Panc1 (cell line): ENCODE measurements around the gene ARSG. TPM values are rescaled to one million over a fixed set of nuclear protein-coding genes. Genes with fewer than 3 reads are reported as not detected.

Experiments
- ATAC-seq: fragments of 200-7000 bp; cut with Tn5 transposase; 2 replicates; pipeline ENCODE4 v1.9.1; 2020; ENCODE audit warnings: mild to moderate bottlenecking, moderate library complexity
- BruUV-seq: library from RNA; stranded (reverse); fragments of 400-500 nt; replicated peaks from 2 replicates; lab custom pipeline; 2021; lab: Mats Ljungman, UMichigan
- CTCF ChIA-PET: fragments of 300-600 bp; sonication (Branson Sonifier 250); formaldehyde crosslinking; loops from one replicate; lab custom pipeline; 2022; ENCODE audit warnings: antibody characterized with exemption; lab: Charles Lee
- POLR2A ChIA-PET: fragments of 300-600 bp; sonication (Branson Sonifier 250); formaldehyde crosslinking; loops from one replicate; lab custom pipeline; 2022; ENCODE audit warnings: antibody characterized with exemption; lab: Charles Lee
- DNase-seq: peaks from one replicate; pipeline ENCODE4 v3.0.0-alpha.2; 2010; ENCODE audit warnings: low read depth, low spot score
- H3K27ac ChIP-seq: 2 replicates; pipeline ENCODE4 v1.5.1; 2011; ENCODE audit warnings: mild to moderate bottlenecking, low read length, inconsistent platforms
- H3K27me3 ChIP-seq: fragments of 200-500 bp; sonication (Bioruptor generic); 2 replicates; pipeline ENCODE4 v1.6.0; 2014; ENCODE audit warnings: low read length, inconsistent platforms; ENCODE audit not compliant: control insufficient read depth, insufficient read depth
- H3K36me3 ChIP-seq: fragments of 200-500 bp; sonication (Bioruptor generic); 2 replicates; pipeline ENCODE4 v1.5.1; 2014; ENCODE audit warnings: inconsistent platforms, mild to moderate bottlenecking, low read length, moderate library complexity; ENCODE audit not compliant: control insufficient read depth, insufficient read depth
- H3K4me1 ChIP-seq: 2 replicates; pipeline ENCODE4 v1.5.1; 2011; ENCODE audit warnings: inconsistent platforms, mild to moderate bottlenecking, low read length, moderate library complexity; ENCODE audit not compliant: control insufficient read depth, insufficient read depth
- H3K4me3 ChIP-seq, 2 experiments: 2 replicates each; pipeline ENCODE4 v1.5.1; 2011 to 2012; ENCODE audit warnings: low read depth in 2 of 2, low read length in 2 of 2, mild to moderate bottlenecking in 2 of 2, inconsistent platforms in 1 of 2, moderate library complexity in 1 of 2
- H3K9me3 ChIP-seq: fragments of 200-500 bp; sonication (Bioruptor generic); 2 replicates; pipeline ENCODE4 v1.5.1; 2014; ENCODE audit warnings: low read depth, mild to moderate bottlenecking, inconsistent platforms, low read length, moderate library complexity; ENCODE audit not compliant: control insufficient read depth, insufficient read depth
- POLR2AphosphoS5 ChIP-seq: IDR thresholded peaks from 2 replicates; pipeline ENCODE4 v1.6.1; 2012; ENCODE audit warnings: mild to moderate bottlenecking, low read depth, low read length, moderate library complexity
- SIN3A ChIP-seq: IDR thresholded peaks from 2 replicates; pipeline ENCODE4 v1.6.1; 2012; ENCODE audit warnings: low read depth, mild to moderate bottlenecking, low read length, moderate library complexity, borderline replicate concordance; ENCODE audit not compliant: insufficient read depth
- TCF7L2 ChIP-seq: IDR thresholded peaks from 2 replicates; pipeline ENCODE4 v1.6.1; 2011; ENCODE audit warnings: mild to moderate bottlenecking, low read depth, low read length, inconsistent platforms
- in situ Hi-C: cut with HindIII; loops from 2 replicates; pipeline ENCODE4 v1.10.0; 2016; ENCODE audit warnings: low sequenced_read_pairs, low pct_unique_long_range_greater_than_20kb
- intact Hi-C: fragments of 100-400 bp; cut with micrococcal nuclease; formaldehyde crosslinking; loops from one replicate; pipeline ENCODE4 v1.10.0; 2022; ENCODE audit not compliant: unreplicated experiment
- total RNA-seq: library from RNA; stranded (reverse); gene quantifications from one replicate; pipeline ENCODE4 v1.2.1, GENCODE V29; 2021; ENCODE audit not compliant: unreplicated experiment
- TF ChIP-seq, protein P1 (sequence below), 2 experiments: IDR thresholded peaks; 2 replicates each; pipeline ENCODE4 v1.6.1; 2011 to 2012; ENCODE audit warnings: low read depth in 2 of 2, control low read depth in 1 of 2, low read length in 1 of 2, mild to moderate bottlenecking in 1 of 2, moderate library complexity in 1 of 2; ENCODE audit not compliant: insufficient read depth in 1 of 2
- TF ChIP-seq, protein P2 (sequence below): fragments of 450-650 bp; IDR thresholded peaks from 2 replicates; pipeline ENCODE4 v1.5.1; 2017; ENCODE audit warnings: mild to moderate bottlenecking

Gene ARSG
- total RNA-seq, 1 experiment from 2014 or later = 2.3 TPM

- ChIA-PET CTCF (no interaction called here), POLR2A (interaction anchor here (0.7 kb wide), 1 partner anchor 52 kb away, joined by 8 read pairs; no protein-coding TSS in a partner anchor)
- H3K4me3 ChIP-seq = no peak overlapping the region
- no TSS peak for BruUV-seq
- H3K27me3 ChIP-seq = no peaks in the 10 kb centered on the region
- H3K36me3 ChIP-seq = no peaks in the 10 kb centered on the region
- intact Hi-C loops (no loop called here), in situ Hi-C loops (no loop called here)
- TF ChIP-seq POLR2AphosphoS5 = no peak
- TF ChIP-seq, protein P1, sequence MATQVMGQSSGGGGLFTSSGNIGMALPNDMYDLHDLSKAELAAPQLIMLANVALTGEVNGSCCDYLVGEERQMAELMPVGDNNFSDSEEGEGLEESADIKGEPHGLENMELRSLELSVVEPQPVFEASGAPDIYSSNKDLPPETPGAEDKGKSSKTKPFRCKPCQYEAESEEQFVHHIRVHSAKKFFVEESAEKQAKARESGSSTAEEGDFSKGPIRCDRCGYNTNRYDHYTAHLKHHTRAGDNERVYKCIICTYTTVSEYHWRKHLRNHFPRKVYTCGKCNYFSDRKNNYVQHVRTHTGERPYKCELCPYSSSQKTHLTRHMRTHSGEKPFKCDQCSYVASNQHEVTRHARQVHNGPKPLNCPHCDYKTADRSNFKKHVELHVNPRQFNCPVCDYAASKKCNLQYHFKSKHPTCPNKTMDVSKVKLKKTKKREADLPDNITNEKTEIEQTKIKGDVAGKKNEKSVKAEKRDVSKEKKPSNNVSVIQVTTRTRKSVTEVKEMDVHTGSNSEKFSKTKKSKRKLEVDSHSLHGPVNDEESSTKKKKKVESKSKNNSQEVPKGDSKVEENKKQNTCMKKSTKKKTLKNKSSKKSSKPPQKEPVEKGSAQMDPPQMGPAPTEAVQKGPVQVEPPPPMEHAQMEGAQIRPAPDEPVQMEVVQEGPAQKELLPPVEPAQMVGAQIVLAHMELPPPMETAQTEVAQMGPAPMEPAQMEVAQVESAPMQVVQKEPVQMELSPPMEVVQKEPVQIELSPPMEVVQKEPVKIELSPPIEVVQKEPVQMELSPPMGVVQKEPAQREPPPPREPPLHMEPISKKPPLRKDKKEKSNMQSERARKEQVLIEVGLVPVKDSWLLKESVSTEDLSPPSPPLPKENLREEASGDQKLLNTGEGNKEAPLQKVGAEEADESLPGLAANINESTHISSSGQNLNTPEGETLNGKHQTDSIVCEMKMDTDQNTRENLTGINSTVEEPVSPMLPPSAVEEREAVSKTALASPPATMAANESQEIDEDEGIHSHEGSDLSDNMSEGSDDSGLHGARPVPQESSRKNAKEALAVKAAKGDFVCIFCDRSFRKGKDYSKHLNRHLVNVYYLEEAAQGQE (IDR thresholded peaks at IDR 0.05; ENCODE audit: insufficient read depth in 1 of 2, low read depth in 2 of 2, low read length in 1 of 2) = no peak
- no peak for TF ChIP-seq TCF7L2
- TF ChIP-seq, protein P2, sequence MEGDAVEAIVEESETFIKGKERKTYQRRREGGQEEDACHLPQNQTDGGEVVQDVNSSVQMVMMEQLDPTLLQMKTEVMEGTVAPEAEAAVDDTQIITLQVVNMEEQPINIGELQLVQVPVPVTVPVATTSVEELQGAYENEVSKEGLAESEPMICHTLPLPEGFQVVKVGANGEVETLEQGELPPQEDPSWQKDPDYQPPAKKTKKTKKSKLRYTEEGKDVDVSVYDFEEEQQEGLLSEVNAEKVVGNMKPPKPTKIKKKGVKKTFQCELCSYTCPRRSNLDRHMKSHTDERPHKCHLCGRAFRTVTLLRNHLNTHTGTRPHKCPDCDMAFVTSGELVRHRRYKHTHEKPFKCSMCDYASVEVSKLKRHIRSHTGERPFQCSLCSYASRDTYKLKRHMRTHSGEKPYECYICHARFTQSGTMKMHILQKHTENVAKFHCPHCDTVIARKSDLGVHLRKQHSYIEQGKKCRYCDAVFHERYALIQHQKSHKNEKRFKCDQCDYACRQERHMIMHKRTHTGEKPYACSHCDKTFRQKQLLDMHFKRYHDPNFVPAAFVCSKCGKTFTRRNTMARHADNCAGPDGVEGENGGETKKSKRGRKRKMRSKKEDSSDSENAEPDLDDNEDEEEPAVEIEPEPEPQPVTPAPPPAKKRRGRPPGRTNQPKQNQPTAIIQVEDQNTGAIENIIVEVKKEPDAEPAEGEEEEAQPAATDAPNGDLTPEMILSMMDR = no peak
- TF ChIP-seq SIN3A = no peak
- no peaks in the 10 kb centered on the region for H3K9me3 ChIP-seq
- DNase-seq = no peak
- no peak for ATAC-seq
- no peak overlapping the region for H3K27ac ChIP-seq
- H3K4me1 ChIP-seq = no peaks in the 10 kb centered on the region
Observed at GRCh38 chr17:68324654-68325336, 33.5 kb downstream of the ARSG start.

DNA sequence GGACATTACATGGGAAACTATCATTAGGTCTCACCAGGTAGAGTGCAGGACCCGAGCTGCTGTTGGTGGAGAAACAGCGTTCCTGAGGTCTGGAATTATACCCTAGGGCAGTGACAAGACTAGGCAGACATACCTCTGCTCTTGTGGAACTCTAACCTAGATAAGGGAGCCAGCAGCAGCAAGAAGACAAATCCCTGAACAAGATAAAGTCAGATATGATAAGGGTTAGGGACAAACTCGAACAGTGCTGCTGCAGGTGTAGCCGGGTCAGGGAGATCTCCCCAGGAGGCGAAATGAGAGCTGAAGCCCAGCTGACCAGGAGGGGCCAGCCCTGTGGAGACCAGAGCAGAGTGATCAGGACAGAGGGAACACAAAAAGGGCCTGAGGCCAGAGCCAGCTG, 34.7 kb downstream of the ARSG start:
- intact Hi-C loops (no loop called here), in situ Hi-C loops (no loop called here)
- ATAC-seq (no peak), DNase-seq (no peak)
- Histone ChIP-seq H3K27ac (no peak overlapping the region), H3K36me3 (no peaks in the 10 kb centered on the region), H3K27me3 (no peaks in the 10 kb centered on the region), H3K4me3 (no peak overlapping the region), H3K9me3 (no peaks in the 10 kb centered on the region), H3K4me1 (no peaks in the 10 kb centered on the region)
- BruUV-seq = no TSS peak
- POLR2A ChIA-PET = no interaction called here
- CTCF ChIA-PET = no interaction called here
- TF ChIP-seq TCF7L2 (no peak), SIN3A (no peak), POLR2AphosphoS5 (no peak)
- TF ChIP-seq, protein P2 = no peak
